ENCODE data around the gene SPRR1B. TPM values are rescaled to one million over a fixed set of nuclear protein-coding genes. Genes with fewer than 3 reads are reported as not detected.

SPRR1B gene
- total RNA-seq, 1 experiment from 2014 or later: not detected

DNA sequence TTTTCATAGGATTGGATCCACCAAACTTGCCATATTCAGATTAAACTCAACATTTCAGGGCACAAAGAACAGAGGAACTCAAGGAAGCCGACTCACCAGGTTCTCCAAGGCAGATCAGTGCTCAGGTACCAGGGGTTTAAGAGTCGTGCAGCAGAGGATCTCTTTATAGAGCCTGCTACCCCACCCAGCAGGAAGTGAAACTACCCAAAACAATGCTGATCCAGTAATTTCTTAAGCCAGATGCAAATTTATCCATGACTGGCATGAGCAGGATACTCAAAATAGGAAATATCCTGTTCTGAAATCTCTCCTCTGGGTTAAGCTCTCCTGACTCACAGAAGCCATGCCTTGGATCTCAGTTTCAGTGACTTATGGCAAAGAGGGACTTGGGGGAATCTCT lies 26.4 kb downstream of the SPRR1B start, which contains the start of gene SPRR2A:
Gene SPRR2A (minus strand): TSS at position 138 of the 400 bp plus-strand sequence. CDS start 777 bp downstream, outside the sequence.
- CTCF ChIA-PET: no interaction called here
- TF ChIP-seq, protein P1, sequence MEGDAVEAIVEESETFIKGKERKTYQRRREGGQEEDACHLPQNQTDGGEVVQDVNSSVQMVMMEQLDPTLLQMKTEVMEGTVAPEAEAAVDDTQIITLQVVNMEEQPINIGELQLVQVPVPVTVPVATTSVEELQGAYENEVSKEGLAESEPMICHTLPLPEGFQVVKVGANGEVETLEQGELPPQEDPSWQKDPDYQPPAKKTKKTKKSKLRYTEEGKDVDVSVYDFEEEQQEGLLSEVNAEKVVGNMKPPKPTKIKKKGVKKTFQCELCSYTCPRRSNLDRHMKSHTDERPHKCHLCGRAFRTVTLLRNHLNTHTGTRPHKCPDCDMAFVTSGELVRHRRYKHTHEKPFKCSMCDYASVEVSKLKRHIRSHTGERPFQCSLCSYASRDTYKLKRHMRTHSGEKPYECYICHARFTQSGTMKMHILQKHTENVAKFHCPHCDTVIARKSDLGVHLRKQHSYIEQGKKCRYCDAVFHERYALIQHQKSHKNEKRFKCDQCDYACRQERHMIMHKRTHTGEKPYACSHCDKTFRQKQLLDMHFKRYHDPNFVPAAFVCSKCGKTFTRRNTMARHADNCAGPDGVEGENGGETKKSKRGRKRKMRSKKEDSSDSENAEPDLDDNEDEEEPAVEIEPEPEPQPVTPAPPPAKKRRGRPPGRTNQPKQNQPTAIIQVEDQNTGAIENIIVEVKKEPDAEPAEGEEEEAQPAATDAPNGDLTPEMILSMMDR (conservative IDR thresholded peaks at IDR 0.05): no peak
- no peak for TF ChIP-seq EZH2 (IDR thresholded peaks at IDR 0.05; ENCODE audit: low read depth)
- Histone ChIP-seq H3K9me2 (ENCODE audit: insufficient read depth) (no peaks in the 10 kb centered on the region), H3K36me3 (ENCODE audit: low read depth) (no peaks in the 10 kb centered on the region), H3K4me3 (no peak within 1 kb of the TSS), H2AFZ (no peak within 1 kb of the TSS), H4K20me1 (ENCODE audit: insufficient read depth) (no peaks in the 10 kb centered on the region), H3K9me3 (ENCODE audit: insufficient read depth, low read depth) (no peaks in the 10 kb centered on the region), H3K27me3 (ENCODE audit: insufficient read depth, low read depth) (peaks cover 15% of the 10 kb centered on the region), H3K4me1 (replicated peaks; ENCODE audit: insufficient read depth) (peaks cover 8% of the 10 kb centered on the region), H3K4me2 (no peak within 1 kb of the TSS), H3F3A (ENCODE audit: insufficient read depth, low read depth) (no peaks in the 10 kb centered on the region; the same call in 1 of the 2 replicates), H3K27ac (no peak within 1 kb of the TSS), H3K79me2 (ENCODE audit: low read depth) (no peaks in the 10 kb centered on the region)
- intact Hi-C loops (cut with micrococcal nuclease; ENCODE audit: unreplicated experiment): no loop called here
- POLR2A ChIA-PET (ENCODE audit: unreplicated experiment): no interaction called here
- DNase-seq: no peak
- BruUV-seq (replicated peaks): no TSS peak

DNA sequence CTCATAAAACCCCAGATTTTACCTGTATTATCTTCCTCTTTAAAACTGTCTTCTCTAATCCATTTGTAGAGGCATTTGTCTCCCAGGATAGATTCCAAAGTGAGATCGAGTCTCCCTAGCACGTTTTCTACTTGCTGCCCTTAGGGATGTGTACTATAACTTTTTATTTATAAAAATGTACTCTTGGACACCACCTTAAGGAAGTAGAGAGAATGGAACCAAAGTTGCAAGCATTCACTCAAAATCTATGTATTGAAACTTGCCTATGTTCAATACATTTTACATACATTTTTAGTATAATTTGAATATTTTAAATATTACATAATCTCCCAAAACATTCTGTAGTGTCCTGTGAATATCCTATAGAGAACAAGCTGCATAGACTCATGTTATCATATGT lies 27.2 kb downstream of the SPRR1B start:
- no peak overlapping the region for H2AFZ ChIP-seq
- BruUV-seq (replicated peaks): no TSS peak
- H3K27me3 ChIP-seq (ENCODE audit: insufficient read depth, low read depth): peaks cover 15% of the 10 kb centered on the region
- DNase-seq: no peak
- CTCF ChIA-PET: no interaction called here
- TF ChIP-seq EZH2 (IDR thresholded peaks at IDR 0.05; ENCODE audit: low read depth): no peak
- TF ChIP-seq, protein P1 (conservative IDR thresholded peaks at IDR 0.05): peak; percentile 42
- no peaks in the 10 kb centered on the region for H3K9me2 ChIP-seq (ENCODE audit: insufficient read depth)
- no peaks in the 10 kb centered on the region for H4K20me1 ChIP-seq (ENCODE audit: insufficient read depth)
- H3K36me3 ChIP-seq (ENCODE audit: low read depth): no peaks in the 10 kb centered on the region
- H3K4me2 ChIP-seq: no peak overlapping the region
- no peak overlapping the region for H3K4me3 ChIP-seq
- POLR2A ChIA-PET (ENCODE audit: unreplicated experiment): no interaction called here
- intact Hi-C loops (cut with micrococcal nuclease; ENCODE audit: unreplicated experiment): no loop called here
- H3K9me3 ChIP-seq (ENCODE audit: insufficient read depth, low read depth): no peaks in the 10 kb centered on the region
- H3K4me1 ChIP-seq (replicated peaks; ENCODE audit: insufficient read depth): peaks cover 8% of the 10 kb centered on the region
- no peak overlapping the region for H3K27ac ChIP-seq
- H3F3A ChIP-seq (ENCODE audit: insufficient read depth, low read depth): no peaks in the 10 kb centered on the region; the same call in 1 of the 2 replicates
- H3K79me2 ChIP-seq (ENCODE audit: low read depth): no peaks in the 10 kb centered on the region

DNA sequence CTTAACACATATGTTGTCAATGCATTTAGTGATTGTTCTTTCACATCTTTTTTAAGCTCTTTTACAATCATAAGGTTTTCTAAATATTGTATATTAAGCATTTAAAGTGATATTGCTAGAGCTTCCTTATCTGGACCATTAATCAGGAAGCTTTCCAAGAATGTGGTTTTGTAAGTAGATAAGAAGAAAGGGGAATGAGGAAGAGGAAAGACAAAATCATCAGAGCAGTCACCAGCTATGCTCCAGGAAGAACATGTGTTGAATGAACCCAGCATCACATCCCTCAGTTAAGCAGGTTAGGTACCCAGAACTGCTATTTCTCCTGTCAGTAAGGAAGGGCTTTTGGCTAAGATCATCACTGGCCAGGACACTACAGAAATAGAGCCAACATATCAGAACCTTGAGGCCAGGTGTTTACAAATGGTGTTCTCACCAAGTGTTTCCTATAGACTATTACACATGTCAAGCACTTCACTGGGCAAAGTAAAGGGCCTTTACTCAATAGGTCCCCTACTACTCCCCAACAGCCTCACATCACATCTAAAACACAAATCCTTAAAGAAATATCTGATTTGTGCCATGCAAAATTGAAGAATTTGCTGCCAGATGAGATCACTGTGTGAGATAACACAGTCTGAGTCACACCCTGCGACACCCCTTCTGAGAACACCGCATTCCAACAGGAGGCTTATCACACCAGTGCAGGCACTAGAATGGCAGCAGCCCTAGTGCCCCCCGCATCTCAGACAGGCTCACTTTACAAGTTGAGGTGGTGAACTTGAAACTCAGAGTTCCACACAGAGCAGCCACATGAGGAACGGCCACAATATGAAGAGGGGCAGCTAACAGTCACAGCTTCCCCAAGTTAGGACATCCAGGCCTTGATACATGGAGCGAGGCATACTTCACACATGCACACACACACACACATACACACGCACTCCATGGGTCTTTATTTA lies 28.1 kb downstream of the SPRR1B start:
- DNase-seq: peak in 1 of 2 experiments; percentile 77
- H3K27ac ChIP-seq: no peak overlapping the region
- H3F3A ChIP-seq (ENCODE audit: insufficient read depth, low read depth): no peaks in the 10 kb centered on the region; the same call in 1 of the 2 replicates
- H2AFZ ChIP-seq: no peak overlapping the region
- peaks cover 8% of the 10 kb centered on the region for H3K4me1 ChIP-seq (replicated peaks; ENCODE audit: insufficient read depth)
- peaks cover 13% of the 10 kb centered on the region for H3K27me3 ChIP-seq (ENCODE audit: insufficient read depth, low read depth)
- no peaks in the 10 kb centered on the region for H3K9me3 ChIP-seq (ENCODE audit: insufficient read depth, low read depth)
- H3K9me2 ChIP-seq (ENCODE audit: insufficient read depth): 0 out of 2 replicates have a peak, but pooled peaks cover 3% of the 10 kb centered on the region
- CTCF ChIA-PET: no interaction called here
- no peaks in the 10 kb centered on the region for H4K20me1 ChIP-seq (ENCODE audit: insufficient read depth)
- BruUV-seq (replicated peaks): no TSS peak
- no peak overlapping the region for H3K4me3 ChIP-seq
- no peak overlapping the region for H3K4me2 ChIP-seq
- intact Hi-C loops (cut with micrococcal nuclease; ENCODE audit: unreplicated experiment): no loop called here
- H3K36me3 ChIP-seq (ENCODE audit: low read depth): no peaks in the 10 kb centered on the region
- TF ChIP-seq, protein P1 (conservative IDR thresholded peaks at IDR 0.05): no peak
- no peak for TF ChIP-seq EZH2 (IDR thresholded peaks at IDR 0.05; ENCODE audit: low read depth)
- POLR2A ChIA-PET (ENCODE audit: unreplicated experiment): no interaction called here
- no peaks in the 10 kb centered on the region for H3K79me2 ChIP-seq (ENCODE audit: low read depth)

Measured in PC-9 (cell line).